Hepatocyte (in vitro differentiated cells): ENCODE measurements around the gene RPLP1.

Source experiments
- CTCF ChIP-seq: fragments of 200-600 bp; sonication (generic); IDR thresholded peaks from 2 replicates; pipeline ENCODE4 v1.5.1; 2016; ENCODE audit warnings: antibody characterized with exemption, mild to moderate bottlenecking; ENCODE audit not compliant: poor library complexity
- EZH2 ChIP-seq: fragments of 200-600 bp; sonication (generic); IDR thresholded peaks from 2 replicates; pipeline ENCODE4 v1.6.1; 2016; ENCODE audit warnings: antibody characterized with exemption, mild to moderate bottlenecking, borderline replicate concordance

DNA sequence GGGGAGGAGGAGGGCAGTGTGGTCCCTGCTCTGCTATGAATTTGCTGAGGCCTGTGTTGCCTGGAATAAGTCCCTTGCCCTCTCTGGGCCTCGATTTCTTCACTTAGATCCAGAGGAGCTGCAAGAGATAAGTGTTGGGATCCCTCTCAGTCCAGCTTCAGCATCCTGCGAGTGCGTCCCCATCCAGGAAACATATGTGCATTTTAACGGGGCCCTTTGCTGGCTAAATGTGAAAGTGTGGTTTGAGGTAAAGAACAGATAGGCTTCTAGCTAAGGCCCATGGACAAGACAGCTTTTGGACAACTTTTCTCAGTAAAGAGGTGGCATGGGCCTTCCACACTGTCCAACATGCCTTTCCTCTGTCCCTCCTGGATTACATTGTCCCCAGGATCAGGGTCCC, 26.5 kb downstream of the RPLP1 start:
- TF ChIP-seq EZH2, result no peak
- TF ChIP-seq CTCF, result no peak
